ENCODE data around the gene HERC3. TPM values are rescaled to one million over a fixed set of nuclear protein-coding genes. Genes with fewer than 3 reads are reported as not detected.
A peak's percentile ranks its signal among the peaks of the same experiment; 100 is the strongest.

The HERC3 gene
- total and polyA plus RNA-seq, 2 of the 13 experiments (the other 11 are each of a cell fraction or from before 2014, with no cell fraction given), result 3.8 to 6.2 TPM

DNA sequence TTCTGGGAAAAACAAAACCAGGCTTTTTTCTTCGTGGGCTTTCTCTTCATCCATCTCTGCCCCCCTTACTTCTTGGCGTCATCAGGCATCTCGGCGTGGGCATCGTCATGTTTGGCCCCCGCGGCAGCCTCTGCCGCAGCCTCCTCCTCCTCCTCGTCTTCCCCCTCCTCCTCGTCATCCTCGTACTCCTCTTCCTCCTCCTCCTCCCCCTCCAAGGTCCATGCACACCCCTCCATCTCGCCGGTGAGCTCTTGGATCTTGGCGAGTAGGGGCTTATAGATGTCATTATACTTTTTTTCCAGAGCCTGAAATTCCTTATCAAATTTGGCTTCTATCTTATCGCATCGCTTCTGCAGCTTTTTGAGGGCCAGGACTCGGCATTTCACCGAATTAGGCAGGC is 104.9 kb downstream of the HERC3 start:
- ChIA-PET CTCF (ENCODE audit: low intra/inter-chr PET ratio, low total read pairs) (no interaction called here), POLR2A (interaction anchor here (1.0 to 1.4 kb wide), 2 partner anchors 113 to 126 kb away, joined by 3 read pairs; no protein-coding TSS in a partner anchor)
- FAIRE-seq (no peak), ATAC-seq (no peak), DNase-seq (ENCODE audit: low spot score) (no peak)
- H2AFZ ChIP-seq (ENCODE audit: low read length), result no peak overlapping the region
- no peaks in the 10 kb centered on the region for H3K27me3 ChIP-seq (ENCODE audit: control insufficient read depth in 1 of 2, insufficient read depth in 2 of 2, low read length in 2 of 2)
- no peaks in the 10 kb centered on the region for H3K79me2 ChIP-seq (ENCODE audit: insufficient read depth, low read length)
- H3K27ac ChIP-seq (ENCODE audit: extremely low read length, insufficient read depth, low read length), result no peak overlapping the region
- TF ChIP-seq ZNF263 (CRISPR knock-in tag; IDR thresholded peaks at IDR 0.05) (peak; percentile 92), ZSCAN5A (CRISPR knock-in tag; IDR thresholded peaks at IDR 0.05; ENCODE audit: borderline replicate concordance) (no peak)
- peak overlapping the region; percentile 32; the same call in 1 of the 2 replicates for H3K9ac ChIP-seq (ENCODE audit: insufficient read depth, low read depth, low read length)
- 0 out of 2 replicates have a peak, but pooled peaks cover 5% of the 10 kb centered on the region for H3K4me1 ChIP-seq (ENCODE audit: insufficient read depth, low read length)
- H4K20me1 ChIP-seq (ENCODE audit: insufficient read depth, low read length), result no peaks in the 10 kb centered on the region
- intact Hi-C loops (cut with micrococcal nuclease; ENCODE audit: unreplicated experiment), result no loop called here
- H3K36me3 ChIP-seq (replicated peaks in 1 of 2; ENCODE audit: control insufficient read depth in 1 of 2, insufficient read depth in 2 of 2, low read length in 2 of 2), result no peaks in the 10 kb centered on the region
- H3K9me3 ChIP-seq (ENCODE audit: low read length), result no peaks in the 10 kb centered on the region
- in situ Hi-C loops (cut with HindIII; ENCODE audit: extremely low pct_ligation_motif_present, low pct_unique_long_range_greater_than_20kb), result no loop called here
- H3K4me2 ChIP-seq (ENCODE audit: low read depth, low read length), result peak overlapping the region; percentile 70
- no TSS peak for BruUV-seq (replicated peaks)
- H3K4me3 ChIP-seq (replicated peaks in 1 of 3; ENCODE audit: insufficient read depth in 1 of 3, low read depth in 2 of 3, low read length in 3 of 3), result peak overlapping the region; percentile 46 to 73 (median 61)
- WGBS (ENCODE audit: low lambda C conversion rate), result 59% methylated on average over 18 of the region's 18 CpGs

GRCh38 chr4:88697588-88698329 is 105.5 kb downstream of the HERC3 start, which contains the start of gene NAP1L5:
Gene NAP1L5, minus strand, starts transcription at chr4:88697829. Its CDS starts 75 bp downstream, at chr4:88697754.
- Histone ChIP-seq H3K27ac (ENCODE audit: extremely low read length, insufficient read depth, low read length) (no peak within 1 kb of the TSS), H3K79me2 (ENCODE audit: insufficient read depth, low read length) (no peaks in the 10 kb centered on the region), H3K4me2 (ENCODE audit: low read depth, low read length) (peak within 1 kb of the TSS; percentile 70), H3K36me3 (replicated peaks in 1 of 2; ENCODE audit: control insufficient read depth in 1 of 2, insufficient read depth in 2 of 2, low read length in 2 of 2) (no peaks in the 10 kb centered on the region), H4K20me1 (ENCODE audit: insufficient read depth, low read length) (no peaks in the 10 kb centered on the region), H3K9me3 (ENCODE audit: low read length) (no peaks in the 10 kb centered on the region), H3K27me3 (ENCODE audit: control insufficient read depth in 1 of 2, insufficient read depth in 2 of 2, low read length in 2 of 2) (no peaks in the 10 kb centered on the region), H2AFZ (ENCODE audit: low read length) (no peak within 1 kb of the TSS), H3K4me3 (replicated peaks in 1 of 3; ENCODE audit: insufficient read depth in 1 of 3, low read depth in 2 of 3, low read length in 3 of 3) (peak within 1 kb of the TSS; percentile 46 to 73 (median 61)), H3K4me1 (ENCODE audit: insufficient read depth, low read length) (0 out of 2 replicates have a peak, but pooled peaks cover 5% of the 10 kb centered on the region), H3K9ac (ENCODE audit: insufficient read depth, low read depth, low read length) (peak within 1 kb of the TSS; percentile 32; the same call in 1 of the 2 replicates)
- WGBS (ENCODE audit: low lambda C conversion rate), result 86% methylated on average over 26 of the region's 40 CpGs
- DNase-seq (ENCODE audit: low spot score) (no peak), FAIRE-seq (no peak), ATAC-seq (peak; percentile 92)
- in situ Hi-C loops (cut with HindIII; ENCODE audit: extremely low pct_ligation_motif_present, low pct_unique_long_range_greater_than_20kb) (no loop called here), intact Hi-C loops (cut with micrococcal nuclease; ENCODE audit: unreplicated experiment) (no loop called here)
- ChIA-PET CTCF (ENCODE audit: low intra/inter-chr PET ratio, low total read pairs) (no interaction called here), POLR2A (interaction anchor here (1.0 to 1.4 kb wide), 2 partner anchors 112 to 126 kb away, joined by 3 read pairs; no protein-coding TSS in a partner anchor)
- BruUV-seq (replicated peaks), result no TSS peak
- TF ChIP-seq NFE2 (CRISPR knock-in tag; IDR thresholded peaks at IDR 0.05), result no peak
- peak; percentile 59; the same call in 1 of the 2 replicates for TF ChIP-seq ZNF768 (CRISPR knock-in tag; IDR thresholded peaks at IDR 0.05)
- TF ChIP-seq ERF (CRISPR knock-in tag; IDR thresholded peaks at IDR 0.05), result 0 out of 2 replicates have a peak, but pooled peaks have one; percentile 17
- peak; percentile 84 for TF ChIP-seq HNRNPLL (IDR thresholded peaks at IDR 0.05; ENCODE audit: low read depth, low read length, poor library complexity, severe bottlenecking)
- TF ChIP-seq, protein P1, sequence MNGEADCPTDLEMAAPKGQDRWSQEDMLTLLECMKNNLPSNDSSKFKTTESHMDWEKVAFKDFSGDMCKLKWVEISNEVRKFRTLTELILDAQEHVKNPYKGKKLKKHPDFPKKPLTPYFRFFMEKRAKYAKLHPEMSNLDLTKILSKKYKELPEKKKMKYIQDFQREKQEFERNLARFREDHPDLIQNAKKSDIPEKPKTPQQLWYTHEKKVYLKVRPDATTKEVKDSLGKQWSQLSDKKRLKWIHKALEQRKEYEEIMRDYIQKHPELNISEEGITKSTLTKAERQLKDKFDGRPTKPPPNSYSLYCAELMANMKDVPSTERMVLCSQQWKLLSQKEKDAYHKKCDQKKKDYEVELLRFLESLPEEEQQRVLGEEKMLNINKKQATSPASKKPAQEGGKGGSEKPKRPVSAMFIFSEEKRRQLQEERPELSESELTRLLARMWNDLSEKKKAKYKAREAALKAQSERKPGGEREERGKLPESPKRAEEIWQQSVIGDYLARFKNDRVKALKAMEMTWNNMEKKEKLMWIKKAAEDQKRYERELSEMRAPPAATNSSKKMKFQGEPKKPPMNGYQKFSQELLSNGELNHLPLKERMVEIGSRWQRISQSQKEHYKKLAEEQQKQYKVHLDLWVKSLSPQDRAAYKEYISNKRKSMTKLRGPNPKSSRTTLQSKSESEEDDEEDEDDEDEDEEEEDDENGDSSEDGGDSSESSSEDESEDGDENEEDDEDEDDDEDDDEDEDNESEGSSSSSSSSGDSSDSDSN (CRISPR knock-in tag; IDR thresholded peaks at IDR 0.05), result peak; percentile 41; the same call in 1 of the 2 replicates
- TF ChIP-seq PCBP2 (optimal IDR thresholded peaks at IDR 0.05; ENCODE audit: low read depth, low read length, poor library complexity, severe bottlenecking), result no peak
- no peak for TF ChIP-seq REXO4 (CRISPR knock-in tag; IDR thresholded peaks at IDR 0.05; ENCODE audit: borderline replicate concordance)
- peak; percentile 31; the same call in 1 of the 2 replicates for TF ChIP-seq GABPB1 (CRISPR knock-in tag; IDR thresholded peaks at IDR 0.05)
- TF ChIP-seq HOXA3 (CRISPR knock-in tag; IDR thresholded peaks at IDR 0.05), result peak; percentile 83
- peak; percentile 79 for TF ChIP-seq YY1 (IDR thresholded peaks at IDR 0.05; ENCODE audit: insufficient read depth, insufficient replicate concordance, low read depth, low read length)
- TF ChIP-seq GATA4 (IDR thresholded peaks at IDR 0.05; ENCODE audit: borderline replicate concordance, low read depth), result no peak
